Measurements from ENCODE around the gene SFMBT2. TPM values are rescaled to one million over a fixed set of nuclear protein-coding genes. Genes with fewer than 3 reads are reported as not detected.
A peak's percentile ranks its signal among the peaks of the same experiment; 100 is the strongest.

The SFMBT2 gene
- total RNA-seq, 1 experiment from 2014 or later, result 41.5 TPM

DNA sequence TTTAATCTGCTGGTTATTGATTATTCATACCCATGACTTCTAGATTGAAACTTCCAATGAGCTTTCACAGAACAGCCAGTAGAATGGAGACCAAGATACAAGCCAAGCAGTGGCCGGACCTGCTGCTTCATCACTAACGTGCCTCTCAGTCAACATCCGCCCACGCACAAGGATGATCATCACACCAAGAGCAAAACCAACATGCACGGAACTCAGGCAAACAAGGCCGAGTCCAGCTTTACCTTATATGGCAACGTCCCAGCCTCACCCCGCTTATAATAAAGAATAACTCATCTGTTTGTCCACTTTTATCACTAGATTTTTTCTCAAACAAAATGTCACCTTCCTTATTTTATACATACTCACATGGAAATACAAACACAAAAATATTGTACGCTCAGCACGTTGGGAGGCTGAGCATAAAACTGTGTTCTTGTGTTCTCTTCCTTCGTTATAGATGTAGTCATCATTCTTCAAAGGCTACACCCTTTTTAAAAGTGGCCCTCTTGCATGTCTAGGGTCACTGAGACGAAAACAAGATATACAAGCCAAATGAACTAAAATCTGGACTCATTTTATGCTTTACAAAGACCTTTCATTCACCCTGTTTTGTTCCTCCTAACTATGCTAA, 122.7 kb downstream of the SFMBT2 start:
- no peak for DNase-seq
- Histone ChIP-seq H3K36me3 (ENCODE audit: insufficient read depth, low read length) (peaks cover 26% of the 10 kb centered on the region; the same call in 1 of the 2 replicates), H3K9me3 (ENCODE audit: low read length) (no peaks in the 10 kb centered on the region), H3K9me2 (replicated peaks; ENCODE audit: insufficient read depth, low read length) (no peaks in the 10 kb centered on the region), H3K27me3 (ENCODE audit: low read length) (no peaks in the 10 kb centered on the region), H3K9ac (ENCODE audit: low read length) (no peak overlapping the region), H3K4me2 (ENCODE audit: low read depth, low read length, poor library complexity, severe bottlenecking) (no peak overlapping the region), H4K20me1 (ENCODE audit: insufficient read depth, low read depth, low read length) (peaks cover 9% of the 10 kb centered on the region; the same call in 1 of the 2 replicates), H3K27ac (ENCODE audit: low read length) (peak overlapping the region; percentile 39; the same call in 1 of the 2 replicates), H2AFZ (ENCODE audit: low read length) (no peak overlapping the region), H3K4me1 (ENCODE audit: low read length) (peaks cover 65% of the 10 kb centered on the region), H3K79me2 (ENCODE audit: low read length) (peaks cover 99% of the 10 kb centered on the region), H3K4me3 (ENCODE audit: low read length) (no peak overlapping the region)

- Histone ChIP-seq H4K20me1 (ENCODE audit: insufficient read depth, low read depth, low read length) (peaks cover 6% of the 10 kb centered on the region; the same call in 1 of the 2 replicates), H3K9me2 (replicated peaks; ENCODE audit: insufficient read depth, low read length) (no peaks in the 10 kb centered on the region), H3K27me3 (ENCODE audit: low read length) (no peaks in the 10 kb centered on the region), H3K4me3 (ENCODE audit: low read length) (no peak overlapping the region), H3K9me3 (ENCODE audit: low read length) (no peaks in the 10 kb centered on the region), H3K79me2 (ENCODE audit: low read length) (peaks cover 99% of the 10 kb centered on the region), H3K4me1 (ENCODE audit: low read length) (peaks cover 57% of the 10 kb centered on the region), H2AFZ (ENCODE audit: low read length) (no peak overlapping the region), H3K36me3 (ENCODE audit: insufficient read depth, low read length) (peaks cover 30% of the 10 kb centered on the region; the same call in 1 of the 2 replicates), H3K27ac (ENCODE audit: low read length) (peak overlapping the region; percentile 39), H3K4me2 (ENCODE audit: low read depth, low read length, poor library complexity, severe bottlenecking) (no peak overlapping the region), H3K9ac (ENCODE audit: low read length) (no peak overlapping the region)
- no peak for DNase-seq
Measured at GRCh38 chr10:7287377-7287776, 123.5 kb downstream of the SFMBT2 start.

DNA sequence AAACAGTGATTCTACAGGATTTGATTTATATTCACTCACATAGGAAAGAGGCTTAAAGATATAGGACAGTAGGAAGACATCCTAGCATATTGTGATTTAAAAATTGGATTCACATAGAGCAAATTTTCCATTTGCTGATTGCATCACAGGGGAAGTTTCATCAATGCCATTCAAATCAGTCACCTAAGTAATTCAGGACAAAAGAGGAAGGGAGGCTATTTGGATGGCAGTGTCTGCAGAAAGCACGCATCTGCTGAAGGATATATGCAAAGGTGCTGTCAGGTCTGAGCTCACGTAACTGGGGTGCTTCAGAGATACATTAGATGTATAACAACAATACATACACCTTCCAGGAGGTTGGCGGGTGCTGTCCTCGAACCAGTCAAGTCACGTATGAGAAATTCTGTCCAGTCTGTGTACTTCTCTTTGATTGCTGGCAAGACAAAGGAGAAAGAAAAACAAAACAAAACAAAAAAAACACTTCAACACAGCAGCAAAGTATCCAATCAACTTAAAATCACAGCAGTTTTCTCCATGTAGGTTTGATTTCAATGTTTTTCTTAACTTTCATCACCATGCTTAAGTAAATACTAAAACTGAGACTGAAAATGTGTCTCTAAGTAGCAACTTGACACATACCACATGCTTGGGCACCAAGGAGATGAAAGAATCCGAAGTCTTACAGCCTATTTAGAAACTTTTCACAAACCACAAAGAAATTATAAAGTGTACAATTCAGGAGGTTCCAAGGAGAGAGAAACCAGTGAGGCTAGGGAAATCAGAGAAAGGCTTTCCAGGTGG, 125.1 kb downstream of the SFMBT2 start:
- H3K4me3 ChIP-seq (ENCODE audit: low read length), result no peak overlapping the region
- no peak overlapping the region for H3K9ac ChIP-seq (ENCODE audit: low read length)
- H3K4me1 ChIP-seq (ENCODE audit: low read length), result peaks cover 46% of the 10 kb centered on the region
- H3K9me3 ChIP-seq (ENCODE audit: low read length), result no peaks in the 10 kb centered on the region
- no peaks in the 10 kb centered on the region for H3K27me3 ChIP-seq (ENCODE audit: low read length)
- 0 out of 2 replicates have a peak, but pooled peaks cover 6% of the 10 kb centered on the region for H4K20me1 ChIP-seq (ENCODE audit: insufficient read depth, low read depth, low read length)
- H3K79me2 ChIP-seq (ENCODE audit: low read length), result peaks cover 97% of the 10 kb centered on the region
- peak overlapping the region; percentile 69 for H3K27ac ChIP-seq (ENCODE audit: low read length)
- peak overlapping the region; percentile 6 for H3K4me2 ChIP-seq (ENCODE audit: low read depth, low read length, poor library complexity, severe bottlenecking)
- H2AFZ ChIP-seq (ENCODE audit: low read length), result no peak overlapping the region
- H3K9me2 ChIP-seq (replicated peaks; ENCODE audit: insufficient read depth, low read length), result no peaks in the 10 kb centered on the region
- DNase-seq, result peak; percentile 57
- peaks cover 25% of the 10 kb centered on the region; the same call in 1 of the 2 replicates for H3K36me3 ChIP-seq (ENCODE audit: insufficient read depth, low read length)

DNA sequence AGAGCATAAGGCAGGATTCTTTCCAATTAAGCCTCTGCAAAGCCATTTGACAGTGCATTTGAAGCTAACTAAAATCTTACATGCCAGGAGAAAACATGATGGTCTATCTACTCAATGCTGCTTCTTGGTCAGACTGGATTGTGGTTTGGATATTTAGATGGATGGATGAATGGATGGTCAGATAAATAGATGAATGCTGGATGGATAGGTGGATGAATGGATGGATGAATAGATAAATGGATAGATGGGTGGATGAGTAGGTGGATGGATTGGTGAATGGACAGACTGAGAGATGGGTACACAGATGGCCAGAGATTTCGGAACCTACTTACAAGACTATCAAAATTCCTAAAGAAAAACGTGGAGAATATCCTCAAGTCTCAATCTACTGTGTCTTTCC, 127.6 kb downstream of the SFMBT2 start:
- H3K27ac ChIP-seq (ENCODE audit: low read length), result no peak overlapping the region
- no peak overlapping the region for H3K4me3 ChIP-seq (ENCODE audit: low read length)
- no peaks in the 10 kb centered on the region for H3K9me3 ChIP-seq (ENCODE audit: low read length)
- no peaks in the 10 kb centered on the region for H3K9me2 ChIP-seq (replicated peaks; ENCODE audit: insufficient read depth, low read length)
- H2AFZ ChIP-seq (ENCODE audit: low read length), result no peak overlapping the region
- H3K4me1 ChIP-seq (ENCODE audit: low read length), result peaks cover 30% of the 10 kb centered on the region
- no peaks in the 10 kb centered on the region for H4K20me1 ChIP-seq (ENCODE audit: insufficient read depth, low read depth, low read length)
- no peaks in the 10 kb centered on the region for H3K27me3 ChIP-seq (ENCODE audit: low read length)
- H3K4me2 ChIP-seq (ENCODE audit: low read depth, low read length, poor library complexity, severe bottlenecking), result no peak overlapping the region
- H3K9ac ChIP-seq (ENCODE audit: low read length), result no peak overlapping the region
- H3K79me2 ChIP-seq (ENCODE audit: low read length), result peaks cover 94% of the 10 kb centered on the region
- no peak for DNase-seq
- H3K36me3 ChIP-seq (ENCODE audit: insufficient read depth, low read length), result peaks cover 29% of the 10 kb centered on the region; the same call in 1 of the 2 replicates

DNA sequence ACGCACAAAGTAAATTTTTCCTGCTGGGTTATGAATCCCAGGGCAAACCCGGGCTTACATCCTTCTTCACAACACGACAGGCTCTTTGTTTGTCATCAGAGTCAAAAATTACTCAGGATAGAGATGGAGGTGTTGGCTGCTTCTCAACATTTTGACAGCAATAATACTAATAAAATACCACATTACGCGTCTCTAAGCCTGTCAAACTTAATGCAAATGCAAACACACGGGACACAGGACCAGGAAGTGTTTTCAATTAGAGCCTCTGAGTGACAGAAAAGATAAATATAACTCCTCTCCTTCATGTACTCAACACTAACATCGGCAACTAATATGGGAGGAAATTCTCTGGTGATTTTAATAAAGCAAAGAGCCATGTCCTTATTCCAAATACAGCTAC, 128.4 kb downstream of the SFMBT2 start:
- no peaks in the 10 kb centered on the region for H3K9me3 ChIP-seq (ENCODE audit: low read length)
- H3K79me2 ChIP-seq (ENCODE audit: low read length), result peaks cover 93% of the 10 kb centered on the region
- no peak overlapping the region for H3K4me2 ChIP-seq (ENCODE audit: low read depth, low read length, poor library complexity, severe bottlenecking)
- no peak overlapping the region for H3K9ac ChIP-seq (ENCODE audit: low read length)
- peaks cover 34% of the 10 kb centered on the region; the same call in 1 of the 2 replicates for H3K36me3 ChIP-seq (ENCODE audit: insufficient read depth, low read length)
- no peaks in the 10 kb centered on the region for H4K20me1 ChIP-seq (ENCODE audit: insufficient read depth, low read depth, low read length)
- H2AFZ ChIP-seq (ENCODE audit: low read length), result no peak overlapping the region
- peaks cover 22% of the 10 kb centered on the region for H3K4me1 ChIP-seq (ENCODE audit: low read length)
- H3K4me3 ChIP-seq (ENCODE audit: low read length), result no peak overlapping the region
- no peaks in the 10 kb centered on the region for H3K27me3 ChIP-seq (ENCODE audit: low read length)
- no peak overlapping the region for H3K27ac ChIP-seq (ENCODE audit: low read length)
- no peak for DNase-seq
- no peaks in the 10 kb centered on the region for H3K9me2 ChIP-seq (replicated peaks; ENCODE audit: insufficient read depth, low read length)

DNA sequence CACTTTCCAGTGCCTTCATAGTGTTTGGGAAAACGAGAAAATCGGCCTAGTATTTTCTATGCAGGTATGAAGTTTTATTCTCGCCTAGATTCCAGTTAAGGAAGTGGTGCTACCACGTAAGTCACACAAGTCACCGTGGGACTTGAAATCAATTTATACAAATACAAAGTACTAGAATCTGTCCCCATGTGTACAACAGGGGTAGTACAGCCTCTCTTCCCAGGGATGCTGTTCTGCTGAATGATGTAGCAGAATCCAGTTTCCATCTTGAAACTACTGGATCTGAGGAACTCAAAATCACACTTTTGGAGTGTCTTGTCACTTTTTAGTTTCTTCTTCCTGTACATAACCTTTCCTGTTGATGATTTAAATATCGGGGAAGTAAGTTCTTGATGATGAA, 129.4 kb downstream of the SFMBT2 start:
- Histone ChIP-seq H3K4me3 (ENCODE audit: low read length) (no peak overlapping the region), H3K4me1 (ENCODE audit: low read length) (peaks cover 12% of the 10 kb centered on the region), H3K79me2 (ENCODE audit: low read length) (peaks cover 93% of the 10 kb centered on the region), H3K9me3 (ENCODE audit: low read length) (no peaks in the 10 kb centered on the region), H4K20me1 (ENCODE audit: insufficient read depth, low read depth, low read length) (no peaks in the 10 kb centered on the region), H3K36me3 (ENCODE audit: insufficient read depth, low read length) (peaks cover 39% of the 10 kb centered on the region; the same call in 1 of the 2 replicates), H3K27me3 (ENCODE audit: low read length) (no peaks in the 10 kb centered on the region), H2AFZ (ENCODE audit: low read length) (no peak overlapping the region), H3K9ac (ENCODE audit: low read length) (no peak overlapping the region), H3K9me2 (replicated peaks; ENCODE audit: insufficient read depth, low read length) (no peaks in the 10 kb centered on the region), H3K27ac (ENCODE audit: low read length) (no peak overlapping the region), H3K4me2 (ENCODE audit: low read depth, low read length, poor library complexity, severe bottlenecking) (no peak overlapping the region)
- DNase-seq, result no peak

- no peak for DNase-seq
- no peaks in the 10 kb centered on the region for H3K27me3 ChIP-seq (ENCODE audit: low read length)
- no peaks in the 10 kb centered on the region; the same call in 1 of the 2 replicates for H3K4me1 ChIP-seq (ENCODE audit: low read length)
- no peak overlapping the region for H3K27ac ChIP-seq (ENCODE audit: low read length)
- H3K4me2 ChIP-seq (ENCODE audit: low read depth, low read length, poor library complexity, severe bottlenecking), result no peak overlapping the region
- H2AFZ ChIP-seq (ENCODE audit: low read length), result no peak overlapping the region
- H3K4me3 ChIP-seq (ENCODE audit: low read length), result no peak overlapping the region
- no peaks in the 10 kb centered on the region for H4K20me1 ChIP-seq (ENCODE audit: insufficient read depth, low read depth, low read length)
- peaks cover 35% of the 10 kb centered on the region; the same call in 1 of the 2 replicates for H3K36me3 ChIP-seq (ENCODE audit: insufficient read depth, low read length)
- no peak overlapping the region for H3K9ac ChIP-seq (ENCODE audit: low read length)
- H3K79me2 ChIP-seq (ENCODE audit: low read length), result peaks cover 91% of the 10 kb centered on the region
- H3K9me2 ChIP-seq (replicated peaks; ENCODE audit: insufficient read depth, low read length), result no peaks in the 10 kb centered on the region
- no peaks in the 10 kb centered on the region for H3K9me3 ChIP-seq (ENCODE audit: low read length)
Measured at GRCh38 chr10:7279303-7279702, 131.5 kb downstream of the SFMBT2 start.

DNA sequence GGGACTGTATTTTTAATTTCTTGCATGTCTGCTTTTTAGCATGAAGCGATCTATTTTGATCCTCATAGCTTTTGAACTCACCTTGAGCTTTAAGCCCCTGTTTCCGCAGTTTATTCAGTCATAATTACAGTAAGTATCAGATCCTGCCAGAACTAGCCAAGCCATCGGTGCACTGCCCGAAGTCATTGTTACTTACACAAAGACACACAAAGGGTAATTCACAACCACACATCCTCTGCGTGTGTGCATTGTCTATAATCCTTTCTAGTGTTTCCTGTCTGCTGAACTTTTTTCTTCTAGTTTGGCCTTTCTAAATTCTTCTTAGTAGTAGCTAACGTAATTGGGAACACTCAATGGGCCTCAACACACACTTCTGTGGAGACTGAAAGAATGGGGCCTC, 133.0 kb downstream of the SFMBT2 start:
- H3K36me3 ChIP-seq (ENCODE audit: insufficient read depth, low read length), result peaks cover 24% of the 10 kb centered on the region; the same call in 1 of the 2 replicates
- DNase-seq, result no peak
- no peak overlapping the region for H3K9ac ChIP-seq (ENCODE audit: low read length)

More for the DNA sequence above, 133.0 kb downstream of the SFMBT2 start:
- Histone ChIP-seq H3K9me2 (replicated peaks; ENCODE audit: insufficient read depth, low read length) (no peaks in the 10 kb centered on the region), H3K79me2 (ENCODE audit: low read length) (peaks cover 81% of the 10 kb centered on the region), H4K20me1 (ENCODE audit: insufficient read depth, low read depth, low read length) (no peaks in the 10 kb centered on the region), H2AFZ (ENCODE audit: low read length) (no peak overlapping the region), H3K27ac (ENCODE audit: low read length) (no peak overlapping the region), H3K4me1 (ENCODE audit: low read length) (no peaks in the 10 kb centered on the region; the same call in 1 of the 2 replicates), H3K4me3 (ENCODE audit: low read length) (no peak overlapping the region), H3K27me3 (ENCODE audit: low read length) (no peaks in the 10 kb centered on the region), H3K9me3 (ENCODE audit: low read length) (no peaks in the 10 kb centered on the region), H3K4me2 (ENCODE audit: low read depth, low read length, poor library complexity, severe bottlenecking) (no peak overlapping the region)
